AG04449 (cell line): ENCODE data around the gene CMTM2.

Source experiments
- CTCF ChIA-PET: fragments of 350-600 bp; formaldehyde crosslinking; extraction: SDS; loops from one replicate; lab custom pipeline; 2021; ENCODE audit warnings: antibody characterized with exemption; lab: Yijun Ruan, JAX
- POLR2A ChIA-PET: fragments of 400-600, 350-600 bp; formaldehyde crosslinking; extraction: SDS; loops from one replicate; lab custom pipeline; 2020; ENCODE audit warnings: antibody characterized with exemption, inconsistent platforms; lab: Yijun Ruan, JAX
- DNase-seq: peaks from one replicate; pipeline ENCODE4 v3.0.0-alpha.2; 2010; ENCODE audit warnings: low read depth, low spot score
- H3K4me3 ChIP-seq: 2 replicates; pipeline ENCODE4 v1.5.1; 2011; ENCODE audit warnings: low read depth, mild to moderate bottlenecking, control low read depth, low read length
- CTCF ChIP-seq: IDR thresholded peaks from one replicate; pipeline ENCODE4 v1.5.1; 2011; ENCODE audit warnings: mild to moderate bottlenecking, moderate library complexity, low read length, control low read depth, inconsistent platforms; ENCODE audit not compliant: insufficient read depth; ENCODE audit errors: missing control alignments

The CMTM2 gene

GRCh38 chr16:66539623-66540469 lies 39.4 kb upstream of the CMTM2 start:
- ChIA-PET CTCF (interaction anchor here (1.0 kb wide), 1 partner anchor 12 kb away, joined by 4 read pairs; the partner anchor contains the start of gene CKLF), POLR2A (interaction anchor here (0.8 kb wide), 1 partner anchor 14 kb away, joined by 3 read pairs; no protein-coding TSS in a partner anchor)
- DNase-seq = no peak
- no peak overlapping the region for H3K4me3 ChIP-seq
- no peak for TF ChIP-seq CTCF

GRCh38 chr16:66541388-66542355 lies 37.6 kb upstream of the CMTM2 start:
- ChIA-PET CTCF (interaction anchor here (0.6 kb wide), 1 partner anchor 331 kb away, joined by 4 read pairs; no protein-coding TSS in a partner anchor), POLR2A (no interaction called here)
- no peak for TF ChIP-seq CTCF
- no peak overlapping the region for H3K4me3 ChIP-seq
- no peak for DNase-seq

GRCh38 chr16:66542396-66542795 lies 36.9 kb upstream of the CMTM2 start:
- no peak overlapping the region for H3K4me3 ChIP-seq
- DNase-seq = no peak
- TF ChIP-seq CTCF = no peak
- POLR2A ChIA-PET = no interaction called here
- CTCF ChIA-PET = no interaction called here

- no peak for TF ChIP-seq CTCF
- H3K4me3 ChIP-seq = no peak overlapping the region
- DNase-seq = no peak
- ChIA-PET CTCF (interaction anchor here (1.1 kb wide), 1 partner anchor 28 kb away, joined by 3 read pairs; no protein-coding TSS in a partner anchor), POLR2A (no interaction called here)
Observed at GRCh38 chr16:66543541-66543940, 35.7 kb upstream of the CMTM2 start.

GRCh38 chr16:66544016-66544757 lies 35.1 kb upstream of the CMTM2 start:
- TF ChIP-seq CTCF = no peak
- H3K4me3 ChIP-seq = no peak overlapping the region
- ChIA-PET POLR2A (no interaction called here), CTCF (interaction anchor here (1.1 kb wide), 1 partner anchor 28 kb away, joined by 3 read pairs; no protein-coding TSS in a partner anchor)
- DNase-seq = no peak
